GM12878 (cell line): ENCODE measurements around the gene KCNV2. TPM values are rescaled to one million over a fixed set of nuclear protein-coding genes. Genes with fewer than 3 reads are reported as not detected.

Experiments used
- ATAC-seq: fragments of 200-7000 bp; cut with Tn5 transposase; 3 replicates; pipeline ENCODE4 v1.9.1; 2020; ENCODE audit warnings: mild to moderate bottlenecking, moderate library complexity
- BruUV-seq: library from RNA; stranded (reverse); fragments of 400-500 nt; replicated peaks from 2 replicates; lab custom pipeline; 2021; lab: Mats Ljungman, UMichigan
- CTCF ChIA-PET: fragments of 300-600 bp; sonication (Branson Sonifier 250); formaldehyde crosslinking; extraction: SDS; loops from one replicate; lab custom pipeline; 2021; ENCODE audit warnings: inconsistent platforms; lab: Yijun Ruan, JAX
- POLR2A ChIA-PET: fragments of 350-600 bp; formaldehyde crosslinking; extraction: SDS; loops from one replicate; lab custom pipeline; 2021; ENCODE audit warnings: inconsistent platforms; lab: Charles Lee
- RAD21 ChIA-PET: fragments of 300-600 bp; sonication (Branson Sonifier 250); formaldehyde crosslinking; loops from one replicate; lab custom pipeline; 2023; ENCODE audit warnings: antibody characterized with exemption; ENCODE audit not compliant: unreplicated experiment; lab: Charles Lee
- SMC1A ChIA-PET: fragments of 300-600 bp; sonication (Branson Sonifier 250); formaldehyde crosslinking; loops from one replicate; lab custom pipeline; 2023; ENCODE audit not compliant: unreplicated experiment, uncharacterized antibody; lab: Charles Lee
- DNase-seq: peaks from one replicate; pipeline ENCODE4 v3.0.0-alpha.2; 2011; ENCODE audit warnings: low read depth, low spot score
- FAIRE-seq: peaks from 3 replicates; lab custom pipeline; 2011; peaks lifted over from hg19 to GRCh38; lab: Jason Lieb, UNC
- H2AFZ ChIP-seq: 2 replicates; pipeline ENCODE4 v1.6.0; 2011; ENCODE audit warnings: low read depth, low read length, control low read depth; ENCODE audit not compliant: control insufficient read depth
- H3K27ac ChIP-seq: 2 replicates; pipeline ENCODE4 v1.5.1; 2011; ENCODE audit warnings: control low read depth; ENCODE audit not compliant: control insufficient read depth, insufficient read depth
- H3K27me3 ChIP-seq, 2 experiments: replicated peaks in 1 of 2; 2 replicates each; pipeline versions ENCODE4 v1.6.0 to v1.6.1; 2011; ENCODE audit warnings: low read length in 1 of 2; ENCODE audit not compliant: control insufficient read depth in 2 of 2, insufficient read depth in 2 of 2
- H3K36me3 ChIP-seq, 2 experiments: 2 replicates each; pipeline ENCODE4 v1.5.1; 2011; ENCODE audit warnings: low read length in 1 of 2; ENCODE audit not compliant: control insufficient read depth in 2 of 2, insufficient read depth in 2 of 2
- H3K4me1 ChIP-seq: 2 replicates; pipeline ENCODE4 v1.6.1; 2011; ENCODE audit warnings: mild to moderate bottlenecking, low read length, moderate library complexity, mixed read lengths; ENCODE audit not compliant: control insufficient read depth, insufficient read depth
- H3K4me2 ChIP-seq: 2 replicates; pipeline ENCODE4 v1.6.0; 2011; ENCODE audit warnings: control low read depth; ENCODE audit not compliant: control insufficient read depth, insufficient read depth
- H3K4me3 ChIP-seq: fragments of 200-600 bp; sonication (generic); 2 replicates; pipeline ENCODE4 v1.5.1; 2016
- H3K79me2 ChIP-seq: 2 replicates; pipeline ENCODE4 v1.6.0; 2011; ENCODE audit warnings: low read length; ENCODE audit not compliant: control insufficient read depth, insufficient read depth
- H3K9ac ChIP-seq: 2 replicates; pipeline ENCODE4 v1.8.0; 2011; ENCODE audit warnings: low read length, control low read depth, mixed read lengths; ENCODE audit not compliant: control insufficient read depth, insufficient read depth
- H3K9me3 ChIP-seq: replicated peaks from 3 replicates; pipeline ENCODE4 v1.5.1; 2011; ENCODE audit warnings: mild to moderate bottlenecking, low read length; ENCODE audit not compliant: control insufficient read depth, insufficient read depth
- H4K20me1 ChIP-seq: 2 replicates; pipeline ENCODE4 v1.6.0; 2011; ENCODE audit not compliant: control insufficient read depth, insufficient read depth
- ATF2 ChIP-seq: IDR thresholded peaks from 2 replicates; pipeline ENCODE4 v1.6.1; 2012; ENCODE audit warnings: low read length, inconsistent platforms
- CBX3 ChIP-seq: fragments of 200-600 bp; sonication (generic); IDR thresholded peaks from 2 replicates; pipeline ENCODE4 v1.6.1; 2016; ENCODE audit warnings: low read depth, borderline replicate concordance
- E2F8 ChIP-seq: fragments of 450-650 bp; IDR thresholded peaks from 2 replicates; pipeline ENCODE4 v1.6.1; 2018; ENCODE audit warnings: mild to moderate bottlenecking, low read depth, moderate library complexity; ENCODE audit not compliant: partially characterized antibody
- ESRRA ChIP-seq: IDR thresholded peaks from 2 replicates; pipeline ENCODE4 v1.6.1; 2012; ENCODE audit warnings: mild to moderate bottlenecking, low read length, improper control_type of control experiment
- KDM1A ChIP-seq: fragments of 200-600 bp; sonication (generic); IDR thresholded peaks from 2 replicates; pipeline ENCODE4 v1.6.1; 2016; ENCODE audit warnings: borderline replicate concordance
- NBN ChIP-seq: fragments of 450-650 bp; IDR thresholded peaks from 2 replicates; pipeline ENCODE4 v1.6.1; 2016
- NRF1 ChIP-seq: conservative IDR thresholded peaks from 2 replicates; pipeline ENCODE4 v1.6.1; 2011; ENCODE audit warnings: mild to moderate bottlenecking, low read depth, low read length, improper control_type of control experiment
- TAF1 ChIP-seq: IDR thresholded peaks from 2 replicates; pipeline ENCODE4 v1.6.1; 2011; ENCODE audit warnings: mild to moderate bottlenecking, low read depth, low read length, borderline replicate concordance
- TCF7 ChIP-seq: IDR thresholded peaks from 2 replicates; pipeline ENCODE4 v1.6.1; 2014; ENCODE audit warnings: antibody characterized with exemption, borderline replicate concordance
- YY1 ChIP-seq: IDR thresholded peaks from 2 replicates; pipeline ENCODE4 v1.6.1; 2011; ENCODE audit warnings: low read depth, mild to moderate bottlenecking, low read length
- ZNF274 ChIP-seq: IDR thresholded peaks from one replicate; pipeline ENCODE4 v1.8.0; 2011; ENCODE audit not compliant: insufficient read length, insufficient read depth
- WGBS: methylation state at CpG from one replicate; pipeline ENCODE4 v1.1.6; 2016; ENCODE audit warnings: low lambda C conversion rate; ENCODE audit not compliant: insufficient replicate concordance, insufficient coverage; ENCODE audit errors: missing lambda C conversion rate; 5-methylcytosine and 5-hydroxymethylcytosine counted together
- in situ Hi-C: fragments of 300-500 bp; cut with MboI; formaldehyde crosslinking; loops from 9 replicates; pipeline ENCODE4 v1.14.3; 2018; ENCODE audit warnings: mixed read lengths
- intact Hi-C: fragments of 100-400 bp; cut with micrococcal nuclease; formaldehyde crosslinking; loops from one replicate; pipeline ENCODE4 v1.14.2; 2022; ENCODE audit not compliant: unreplicated experiment
- polyA plus RNA-seq, 11 experiments: library from polyadenylated mRNA; depleted of rRNA in 4 of 11; unstranded in 6 of 11; stranded (reverse) in 5 of 11; fragments of >200 nt; fragmentation: Nextera tagmentation in 4 of 11; fragmentation: Illumina TruSeq in 1 of 11; extraction: Ambion mirVana in 4 of 11; extraction: Trizol in 1 of 11; gene quantifications; 1 replicate in 1 of 11; 2 replicates in 10 of 11; pipeline versions ENCODE4 v1.2.1 to v1.2.3, GENCODE V29; 2011 to 2016; ENCODE audit warnings: inconsistent platforms in 2 of 11, missing spikeins in 2 of 11, low read depth in 1 of 11
- total RNA-seq, 4 experiments: library from RNA; depleted of rRNA in 3 of 4; stranded (reverse); fragments of >200 nt in 3 of 4; fragmentation: Illumina TruSeq in 1 of 4; extraction: Trizol in 1 of 4; gene quantifications; 2 replicates each; pipeline versions ENCODE4 v1.2.1 to v1.2.3, GENCODE V29; 2013 to 2021
- TF ChIP-seq, protein P1 (sequence below): fragments of 450-650 bp; conservative IDR thresholded peaks from 2 replicates; pipeline ENCODE4 v1.6.1; 2017; ENCODE audit warnings: mild to moderate bottlenecking, moderate library complexity

Gene KCNV2
- total and polyA plus RNA-seq, 10 of the 15 experiments (the other 5 are each of a cell fraction or from before 2014, with no cell fraction given) = 0.04 to 0.37 (median 0.09) TPM; not detected in 4

- TF ChIP-seq, protein P1, sequence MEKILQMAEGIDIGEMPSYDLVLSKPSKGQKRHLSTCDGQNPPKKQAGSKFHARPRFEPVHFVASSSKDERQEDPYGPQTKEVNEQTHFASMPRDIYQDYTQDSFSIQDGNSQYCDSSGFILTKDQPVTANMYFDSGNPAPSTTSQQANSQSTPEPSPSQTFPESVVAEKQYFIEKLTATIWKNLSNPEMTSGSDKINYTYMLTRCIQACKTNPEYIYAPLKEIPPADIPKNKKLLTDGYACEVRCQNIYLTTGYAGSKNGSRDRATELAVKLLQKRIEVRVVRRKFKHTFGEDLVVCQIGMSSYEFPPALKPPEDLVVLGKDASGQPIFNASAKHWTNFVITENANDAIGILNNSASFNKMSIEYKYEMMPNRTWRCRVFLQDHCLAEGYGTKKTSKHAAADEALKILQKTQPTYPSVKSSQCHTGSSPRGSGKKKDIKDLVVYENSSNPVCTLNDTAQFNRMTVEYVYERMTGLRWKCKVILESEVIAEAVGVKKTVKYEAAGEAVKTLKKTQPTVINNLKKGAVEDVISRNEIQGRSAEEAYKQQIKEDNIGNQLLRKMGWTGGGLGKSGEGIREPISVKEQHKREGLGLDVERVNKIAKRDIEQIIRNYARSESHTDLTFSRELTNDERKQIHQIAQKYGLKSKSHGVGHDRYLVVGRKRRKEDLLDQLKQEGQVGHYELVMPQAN = no peak
- TF ChIP-seq TCF7 = no peak
- no peak for TF ChIP-seq ESRRA
- TF ChIP-seq YY1 = no peak
These were observed 839 bp downstream of the KCNV2 start (continued) for GRCh38 chr9:2718001-2718697.

- WGBS = 97% methylated on average over 27 of the region's 29 CpGs
- H2AFZ ChIP-seq = no peak overlapping the region
- intact Hi-C loops (no loop called here), in situ Hi-C loops (no loop called here)
- ATAC-seq (no peak), DNase-seq (no peak), FAIRE-seq (no peak)
- no peaks in the 10 kb centered on the region for H3K79me2 ChIP-seq
- TF ChIP-seq NBN = no peak
- TF ChIP-seq CBX3 = no peak
- TF ChIP-seq ZNF274 = no peak
- no peak for TF ChIP-seq KDM1A
- TF ChIP-seq TAF1 = no peak
- TF ChIP-seq NRF1 = no peak
- no peak for TF ChIP-seq E2F8
- TF ChIP-seq ATF2 = no peak
- peaks cover 0 to 3% of the 10 kb centered on the region in 2 experiments; a peak in 2 of 4 replicates for H3K36me3 ChIP-seq
- no peaks in the 10 kb centered on the region for H3K27me3 ChIP-seq
- no peaks in the 10 kb centered on the region for H3K4me1 ChIP-seq
- H3K4me3 ChIP-seq = no peak overlapping the region
- no peak overlapping the region for H3K9ac ChIP-seq
- H3K4me2 ChIP-seq = no peak overlapping the region
- no peaks in the 10 kb centered on the region; the same call in 2 of the 3 replicates for H3K9me3 ChIP-seq
- ChIA-PET RAD21 (no interaction called here), SMC1A (no interaction called here), POLR2A (no interaction called here), CTCF (interaction anchor here (1.1 kb wide), 1 partner anchor 8 kb away, joined by 3 read pairs; no protein-coding TSS in a partner anchor)
- H4K20me1 ChIP-seq = no peaks in the 10 kb centered on the region
- BruUV-seq = no TSS peak
- H3K27ac ChIP-seq = no peak overlapping the region
These were observed 1.4 kb downstream of the KCNV2 start for GRCh38 chr9:2718698-2719033.
